Stimulated activated CD8-positive, alpha-beta memory T cell treated with anti-CD3 and anti-CD28 coated beads, Interleukin-12 subunit alpha, Interleukin-12 subunit beta, amount 100 ng/mL, for 24 hours (primary cell): ENCODE data around the gene SPOPL.
"Not testable (repeated sequence)": the region's sequence is repeated elsewhere in the genome, so short reads cannot be mapped to it uniquely, and the experiment has no call there.

ENCODE experiments used
- DNase-seq: peaks from one replicate; pipeline ENCODE4 v3.0.0-alpha.2; 2020; ENCODE audit errors: extremely low read depth

SPOPL gene

GRCh38 chr2:138501425-138502254 lies at the start of gene SPOPL:
Gene SPOPL, plus strand, starts transcription at chr2:138501770. Its CDS starts 48,447 bp downstream, at chr2:138550217.
- peak; percentile 69 for DNase-seq

- DNase-seq = no peak
Measured at GRCh38 chr2:138452324-138452723, 49.2 kb upstream of the SPOPL start.

GRCh38 chr2:138453815-138454214 lies 47.8 kb upstream of the SPOPL start:
- DNase-seq = no peak

- DNase-seq = no peak
Measured at GRCh38 chr2:138454761-138455160, 46.8 kb upstream of the SPOPL start.

- DNase-seq = no peak
Measured at GRCh38 chr2:138455275-138455674, 46.3 kb upstream of the SPOPL start.

GRCh38 chr2:138455691-138456090 lies 45.9 kb upstream of the SPOPL start:
- no peak for DNase-seq

- not testable (repeated sequence) for DNase-seq
Measured at GRCh38 chr2:138462689-138463088, 38.9 kb upstream of the SPOPL start.

GRCh38 chr2:138468617-138469016 lies 33.0 kb upstream of the SPOPL start:
- DNase-seq = no peak

GRCh38 chr2:138469411-138469810 lies 32.2 kb upstream of the SPOPL start:
- DNase-seq = no peak

GRCh38 chr2:138470941-138471340 lies 30.6 kb upstream of the SPOPL start:
- DNase-seq = no peak

- DNase-seq = no peak
Measured at GRCh38 chr2:138474100-138474825, 27.3 kb upstream of the SPOPL start.

- no peak for DNase-seq
Measured at GRCh38 chr2:138475277-138475776, 26.2 kb upstream of the SPOPL start.

GRCh38 chr2:138476186-138476585 lies 25.4 kb upstream of the SPOPL start:
- no peak for DNase-seq

- DNase-seq = no peak
Measured at GRCh38 chr2:138476940-138477339, 24.6 kb upstream of the SPOPL start.

- DNase-seq = not testable (repeated sequence)
Measured at GRCh38 chr2:138482796-138483195, 18.8 kb upstream of the SPOPL start.

- DNase-seq = no peak
Measured at GRCh38 chr2:138485019-138485418, 16.6 kb upstream of the SPOPL start.

- DNase-seq = no peak
Measured at GRCh38 chr2:138486363-138487198, 15.0 kb upstream of the SPOPL start.

- DNase-seq = no peak
Measured at GRCh38 chr2:138490673-138491494, 10.7 kb upstream of the SPOPL start.

GRCh38 chr2:138491495-138491862 lies 10.1 kb upstream of the SPOPL start:
- DNase-seq = no peak

- no peak for DNase-seq
Measured at GRCh38 chr2:138492160-138492559, 9.4 kb upstream of the SPOPL start.

GRCh38 chr2:138493334-138493733 lies 8.2 kb upstream of the SPOPL start:
- no peak for DNase-seq
